Brain microvascular endothelial cell (primary cell): ENCODE results near the gene KCNAB2.
"Not testable (repeated sequence)": the region's sequence is repeated elsewhere in the genome, so short reads cannot be mapped to it uniquely, and the experiment has no call there.

Source experiments
- DNase-seq: peaks from one replicate; pipeline ENCODE4 v3.0.0-alpha.2; 2020
- H3K27ac ChIP-seq: fragments of 250-450 bp; sonication (Bioruptor Pico); 2 replicates; pipeline ENCODE4 v1.5.1; 2020; ENCODE audit warnings: mild to moderate bottlenecking, moderate library complexity
- H3K27me3 ChIP-seq: fragments of 250-450 bp; sonication (Bioruptor Pico); replicated peaks from 2 replicates; pipeline ENCODE4 v1.5.1; 2020; ENCODE audit warnings: mild to moderate bottlenecking
- H3K36me3 ChIP-seq: fragments of 250-450 bp; sonication (Bioruptor Pico); replicated peaks from 2 replicates; pipeline ENCODE4 v1.5.1; 2020; ENCODE audit warnings: mild to moderate bottlenecking
- H3K4me3 ChIP-seq: 2 replicates; pipeline ENCODE4 v1.5.1; 2011; ENCODE audit warnings: low read depth, mild to moderate bottlenecking, control low read depth, low read length, moderate library complexity
- CTCF ChIP-seq: IDR thresholded peaks from 2 replicates; pipeline ENCODE4 v1.5.1; 2011; ENCODE audit warnings: low read depth, mild to moderate bottlenecking, moderate library complexity, low read length, control low read depth, inconsistent platforms; ENCODE audit errors: missing control alignments
- in situ Hi-C: cut with HindIII; loops from 2 replicates; pipeline ENCODE4 v1.10.0; 2017; ENCODE audit warnings: low sequenced_read_pairs, low pct_ligation_motif_present

Gene KCNAB2

GRCh38 chr1:6054596-6054995, 8.9 kb downstream of the KCNAB2 start:
- H3K36me3 ChIP-seq, result no peaks in the 10 kb centered on the region
- no peak overlapping the region for H3K4me3 ChIP-seq
- no peak for TF ChIP-seq CTCF
- no peaks in the 10 kb centered on the region for H3K27me3 ChIP-seq
- no peak for DNase-seq
- H3K27ac ChIP-seq, result no peak overlapping the region
- in situ Hi-C loops, result no loop called here

DNA sequence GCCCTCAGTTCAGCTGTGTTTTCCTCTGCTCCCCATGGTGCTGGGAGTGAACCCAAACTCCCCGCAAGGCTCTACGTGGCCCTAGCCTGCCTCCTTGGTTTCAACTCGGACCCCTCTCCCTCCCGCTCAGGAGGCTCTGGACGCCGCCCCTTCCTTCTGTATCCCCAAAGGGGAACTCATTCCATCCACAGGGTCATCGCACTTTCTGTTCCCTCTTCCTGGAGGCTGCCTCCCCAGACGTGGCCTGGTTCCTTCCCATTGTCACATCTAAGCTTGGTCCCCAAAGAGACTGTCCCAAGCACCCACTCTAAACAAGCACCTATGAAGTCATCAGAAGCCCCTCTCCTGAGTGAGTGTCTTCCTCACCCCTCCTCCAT, 10.9 kb downstream of the KCNAB2 start:
- Histone ChIP-seq H3K27me3 (no peaks in the 10 kb centered on the region), H3K36me3 (no peaks in the 10 kb centered on the region), H3K4me3 (no peak overlapping the region), H3K27ac (no peak overlapping the region)
- in situ Hi-C loops, result no loop called here
- no peak for DNase-seq
- no peak for TF ChIP-seq CTCF

DNA sequence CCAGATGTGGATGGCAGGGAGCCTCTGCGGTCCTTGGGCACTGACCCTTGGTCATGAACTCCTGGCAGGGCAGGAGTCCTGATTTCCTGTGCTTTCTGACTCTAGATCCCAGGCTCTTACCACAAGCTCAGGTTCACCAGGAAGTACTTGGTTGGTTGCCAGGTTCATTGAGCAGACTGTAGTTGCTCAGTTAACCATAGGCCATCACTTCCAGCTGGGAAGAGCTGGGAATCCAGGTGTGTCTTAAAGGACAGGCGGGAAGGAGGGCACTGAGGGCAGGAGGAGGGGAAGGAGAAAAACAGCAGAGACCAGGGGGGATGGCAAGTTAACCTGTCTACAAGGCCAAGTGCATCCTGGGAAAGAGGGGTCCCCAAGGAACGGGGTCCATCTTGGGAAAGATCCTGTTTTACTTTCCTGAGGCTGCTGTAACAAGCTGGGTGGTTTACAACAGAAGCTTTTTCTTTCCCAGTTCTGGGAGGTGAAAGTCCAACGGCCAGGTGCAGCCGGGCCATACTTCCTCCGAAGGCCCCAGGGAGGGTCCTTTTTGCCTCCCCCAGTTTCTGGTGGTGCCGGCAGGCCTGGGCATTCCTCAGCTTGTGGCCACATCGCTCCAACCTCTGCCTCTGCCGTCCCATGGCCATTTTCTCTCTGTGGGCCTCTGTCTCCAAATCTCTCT, 11.6 kb downstream of the KCNAB2 start:
- in situ Hi-C loops, result no loop called here
- Histone ChIP-seq H3K36me3 (no peaks in the 10 kb centered on the region), H3K27ac (no peak overlapping the region), H3K4me3 (no peak overlapping the region), H3K27me3 (no peaks in the 10 kb centered on the region)
- TF ChIP-seq CTCF, result no peak
- no peak for DNase-seq

DNA sequence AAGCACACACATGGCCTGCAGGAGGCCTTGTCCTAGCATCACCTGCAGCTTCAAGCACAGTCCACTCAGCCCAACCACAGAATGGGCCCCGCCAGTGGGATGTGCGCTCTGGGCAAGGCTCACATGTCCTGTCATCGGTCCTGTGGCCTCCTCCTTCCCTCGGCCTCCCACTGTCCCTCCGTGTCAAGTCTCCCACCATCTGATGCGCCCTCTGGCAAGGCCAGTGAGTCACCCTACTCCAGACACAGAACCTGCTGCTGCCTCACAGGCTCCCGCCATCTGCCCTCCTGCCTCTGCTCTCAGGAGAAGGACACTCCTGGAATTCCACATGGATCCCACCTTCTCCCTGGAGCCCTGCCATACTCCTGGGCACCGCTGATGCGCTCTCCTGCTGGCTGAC, 14.2 kb downstream of the KCNAB2 start:
- no peak for DNase-seq
- no peak overlapping the region for H3K4me3 ChIP-seq
- no peak for TF ChIP-seq CTCF
- H3K27me3 ChIP-seq, result peaks cover 2% of the 10 kb centered on the region
- H3K27ac ChIP-seq, result no peak overlapping the region
- in situ Hi-C loops, result no loop called here
- no peaks in the 10 kb centered on the region for H3K36me3 ChIP-seq

DNA sequence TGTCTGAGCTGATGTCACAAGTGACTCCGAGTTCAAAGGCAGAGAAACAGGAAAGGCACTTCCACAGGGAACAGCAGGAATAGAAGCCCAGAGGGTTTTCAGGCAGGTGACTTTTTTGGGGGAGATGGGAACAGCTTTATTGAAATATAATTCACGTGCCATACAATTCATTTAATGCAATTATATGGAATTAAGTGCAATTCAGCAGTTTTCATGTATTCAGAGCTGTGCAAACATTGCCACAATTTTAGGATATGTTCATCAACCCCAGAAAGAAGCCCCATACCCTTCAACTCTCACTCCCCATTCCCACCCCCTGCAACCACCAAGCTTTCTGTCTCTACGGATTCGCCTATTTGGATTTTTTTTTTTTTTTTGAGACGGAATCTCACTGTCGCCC, 17.0 kb downstream of the KCNAB2 start:
- no peak for TF ChIP-seq CTCF
- DNase-seq, result no peak
- Histone ChIP-seq H3K4me3 (no peak overlapping the region), H3K27ac (no peak overlapping the region), H3K27me3 (peaks cover 4% of the 10 kb centered on the region), H3K36me3 (no peaks in the 10 kb centered on the region)
- in situ Hi-C loops, result no loop called here

DNA sequence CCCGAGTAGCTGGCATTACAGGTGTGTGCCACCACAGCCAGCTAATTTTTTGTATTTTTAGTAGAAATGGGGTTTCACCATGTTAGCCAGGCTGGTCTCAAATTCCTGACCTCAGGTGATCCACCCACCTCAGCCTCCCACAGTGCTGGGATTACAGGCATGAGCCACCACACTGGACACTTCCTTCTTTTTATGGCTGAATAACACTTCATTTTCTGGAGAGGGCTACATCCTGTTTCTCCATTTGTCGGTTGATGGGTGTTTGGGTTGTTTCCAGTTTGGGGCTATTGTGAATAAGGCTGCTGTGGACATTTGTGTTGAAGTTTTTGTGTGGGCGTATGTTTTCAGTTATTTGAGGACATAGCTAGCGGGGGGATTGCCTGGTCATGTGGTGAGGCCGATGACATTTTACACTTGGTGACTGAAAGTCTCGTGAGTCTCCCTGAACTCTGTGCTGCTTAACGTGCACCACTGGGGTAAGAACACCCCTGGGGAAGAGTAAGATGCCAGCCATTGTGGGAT, 17.9 kb downstream of the KCNAB2 start:
- in situ Hi-C loops, H3K27ac ChIP-seq, H3K27me3 ChIP-seq, H3K36me3 ChIP-seq, H3K4me3 ChIP-seq, DNase-seq: not testable (repeated sequence)
